Smooth muscle cell (in vitro differentiated cells): ENCODE results near the gene RASSF3. TPM values are rescaled to one million over a fixed set of nuclear protein-coding genes. Genes with fewer than 3 reads are reported as not detected.

Source experiments
- DNase-seq: peaks from one replicate; lab custom pipeline; 2025; ENCODE audit not compliant: unreplicated experiment; lab: John Stamatoyannopoulos, UW
- H2AFZ ChIP-seq: fragments of 200-600 bp; sonication (generic); 2 replicates; pipeline ENCODE4 v1.6.0; 2016; ENCODE audit warnings: antibody characterized with exemption, low read depth, mild to moderate bottlenecking
- H3F3A ChIP-seq: fragments of 200-600 bp; sonication (generic); 2 replicates; pipeline ENCODE4 v1.6.0; 2017; ENCODE audit warnings: antibody characterized with exemption, low read depth
- H3K27ac ChIP-seq: fragments of 200-600 bp; sonication (generic); 2 replicates; pipeline ENCODE4 v1.5.1; 2016; ENCODE audit warnings: low read depth, mild to moderate bottlenecking
- H3K27me3 ChIP-seq: fragments of 200-600 bp; sonication (generic); 2 replicates; pipeline ENCODE4 v1.6.1; 2016; ENCODE audit warnings: low read depth, mild to moderate bottlenecking
- H3K36me3 ChIP-seq: fragments of 200-600 bp; sonication (generic); 2 replicates; pipeline ENCODE4 v1.5.1; 2016; ENCODE audit warnings: low read depth
- H3K4me1 ChIP-seq: fragments of 200-600 bp; sonication (generic); 2 replicates; pipeline ENCODE4 v1.5.1; 2016; ENCODE audit warnings: low read depth
- H3K4me2 ChIP-seq: fragments of 200-600 bp; sonication (generic); 2 replicates; pipeline ENCODE4 v1.6.0; 2016; ENCODE audit warnings: mild to moderate bottlenecking
- H3K4me3 ChIP-seq: fragments of 200-600 bp; sonication (generic); 2 replicates; pipeline ENCODE4 v1.5.1; 2016; ENCODE audit warnings: mild to moderate bottlenecking
- H3K79me2 ChIP-seq: fragments of 200-600 bp; sonication (generic); 2 replicates; pipeline ENCODE4 v1.6.0; 2016; ENCODE audit warnings: low read depth, mild to moderate bottlenecking
- H3K9ac ChIP-seq: fragments of 200-600 bp; sonication (generic); 2 replicates; pipeline ENCODE4 v1.6.0; 2016; ENCODE audit warnings: low read depth
- H3K9me3 ChIP-seq: fragments of 200-600 bp; sonication (generic); replicated peaks from 2 replicates; pipeline ENCODE4 v1.5.1; 2016; ENCODE audit warnings: low read depth
- H4K20me1 ChIP-seq: fragments of 200-600 bp; sonication (generic); 2 replicates; pipeline ENCODE4 v1.6.0; 2016; ENCODE audit warnings: low read depth
- CTCF ChIP-seq: fragments of 200-600 bp; sonication (generic); IDR thresholded peaks from 2 replicates; pipeline ENCODE4 v1.5.1; 2017; ENCODE audit warnings: borderline replicate concordance, mild to moderate bottlenecking, antibody characterized with exemption; ENCODE audit not compliant: insufficient read depth, poor library complexity, severe bottlenecking
- WGBS: methylation state at CpG from one replicate; pipeline ENCODE4 v1.1.7; 2016; ENCODE audit warnings: low lambda C conversion rate; 5-methylcytosine and 5-hydroxymethylcytosine counted together
- polyA plus RNA-seq: library from polyadenylated mRNA; unstranded; fragments of >200 nt; fragmentation: Nextera tagmentation; extraction: Ambion mirVana; gene quantifications from 2 replicates; pipeline ENCODE4 v1.2.1, GENCODE V29; 2016
- total RNA-seq: library from RNA; depleted of rRNA; stranded (reverse); fragments of >200 nt; gene quantifications from 2 replicates; pipeline ENCODE4 v1.2.3, GENCODE V29; 2014

The RASSF3 gene
- total and polyA plus RNA-seq, 2 experiments from 2014 or later, result 1.2 to 5.6 TPM

- 90% methylated on average over 5 of the region's 5 CpGs for WGBS
- H3K4me2 ChIP-seq, result no peak overlapping the region
- no peak overlapping the region for H2AFZ ChIP-seq
- H4K20me1 ChIP-seq, result no peaks in the 10 kb centered on the region
- H3F3A ChIP-seq, result no peaks in the 10 kb centered on the region
- H3K4me3 ChIP-seq, result no peak overlapping the region
- no peaks in the 10 kb centered on the region for H3K27me3 ChIP-seq
- no peaks in the 10 kb centered on the region for H3K9me3 ChIP-seq
- H3K79me2 ChIP-seq, result no peaks in the 10 kb centered on the region
- TF ChIP-seq CTCF, result no peak
- DNase-seq, result no peak
- no peak overlapping the region for H3K9ac ChIP-seq
- H3K27ac ChIP-seq, result no peak overlapping the region
- no peaks in the 10 kb centered on the region for H3K36me3 ChIP-seq
- peaks cover 14% of the 10 kb centered on the region for H3K4me1 ChIP-seq
These were observed 68.5 kb downstream of the RASSF3 start for GRCh38 chr12:64678835-64679234.

- Histone ChIP-seq H3K27ac (no peak overlapping the region), H3K4me2 (no peak overlapping the region), H3F3A (no peaks in the 10 kb centered on the region), H3K4me1 (peaks cover 12% of the 10 kb centered on the region), H3K27me3 (no peaks in the 10 kb centered on the region), H4K20me1 (no peaks in the 10 kb centered on the region), H2AFZ (no peak overlapping the region), H3K9me3 (no peaks in the 10 kb centered on the region), H3K79me2 (no peaks in the 10 kb centered on the region), H3K36me3 (no peaks in the 10 kb centered on the region), H3K4me3 (no peak overlapping the region), H3K9ac (no peak overlapping the region)
- no peak for DNase-seq
- WGBS, result 88% methylated on average over 9 of the region's 9 CpGs
- TF ChIP-seq CTCF, result no peak
These were observed 69.2 kb downstream of the RASSF3 start for GRCh38 chr12:64679487-64680001.

GRCh38 chr12:64680235-64680634, 69.9 kb downstream of the RASSF3 start:
- no peak for TF ChIP-seq CTCF
- Histone ChIP-seq H3K27ac (no peak overlapping the region), H2AFZ (no peak overlapping the region), H3K4me1 (peaks cover 12% of the 10 kb centered on the region), H3K36me3 (no peaks in the 10 kb centered on the region), H3F3A (no peaks in the 10 kb centered on the region), H3K27me3 (no peaks in the 10 kb centered on the region), H3K4me2 (no peak overlapping the region), H4K20me1 (no peaks in the 10 kb centered on the region), H3K4me3 (no peak overlapping the region), H3K9me3 (no peaks in the 10 kb centered on the region), H3K79me2 (no peaks in the 10 kb centered on the region), H3K9ac (no peak overlapping the region)
- no peak for DNase-seq
- 92% methylated on average over 4 of the region's 4 CpGs for WGBS
